ENCODE results near the gene ZNF462.

The ZNF462 gene

DNA sequence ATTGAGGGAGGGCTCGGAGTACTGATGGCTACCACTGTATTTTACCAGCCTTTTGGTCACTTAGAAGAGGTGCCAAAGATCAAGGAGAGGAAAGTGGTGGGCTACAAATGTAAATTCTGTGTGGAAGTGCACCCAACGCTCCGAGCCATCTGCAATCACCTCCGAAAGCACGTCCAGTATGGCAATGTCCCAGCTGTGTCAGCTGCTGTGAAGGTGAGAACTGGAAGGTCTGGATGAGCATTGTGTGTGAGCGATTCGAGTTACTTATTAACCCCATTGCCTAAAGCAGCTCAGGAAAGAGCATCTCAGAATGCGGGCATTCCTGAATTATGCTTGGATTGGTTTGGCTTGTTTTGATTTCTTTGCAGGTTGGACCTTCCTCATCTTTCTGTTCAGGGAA, 67.5 kb downstream of the ZNF462 start:
- no peak for DNase-seq

DNA sequence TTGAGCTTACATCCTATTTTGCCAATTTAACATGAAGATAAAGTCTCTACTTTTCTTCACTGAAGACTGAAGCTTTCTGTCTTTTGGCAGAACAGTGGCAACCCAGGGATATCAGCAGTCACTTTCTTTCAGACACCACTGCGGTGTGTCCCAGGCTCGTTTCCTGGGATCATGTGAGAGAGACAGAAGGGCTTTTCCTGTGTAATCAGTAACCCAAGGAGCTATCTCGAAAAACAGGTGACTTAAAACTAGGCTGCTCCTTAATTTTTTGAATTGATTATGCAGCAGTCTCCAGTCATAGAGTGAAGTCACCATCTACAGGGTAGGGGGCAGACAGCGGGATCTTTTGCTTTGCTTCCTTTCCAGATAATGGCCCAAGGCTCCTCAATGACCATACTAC, 68.5 kb downstream of the ZNF462 start:
- no peak for DNase-seq

DNA sequence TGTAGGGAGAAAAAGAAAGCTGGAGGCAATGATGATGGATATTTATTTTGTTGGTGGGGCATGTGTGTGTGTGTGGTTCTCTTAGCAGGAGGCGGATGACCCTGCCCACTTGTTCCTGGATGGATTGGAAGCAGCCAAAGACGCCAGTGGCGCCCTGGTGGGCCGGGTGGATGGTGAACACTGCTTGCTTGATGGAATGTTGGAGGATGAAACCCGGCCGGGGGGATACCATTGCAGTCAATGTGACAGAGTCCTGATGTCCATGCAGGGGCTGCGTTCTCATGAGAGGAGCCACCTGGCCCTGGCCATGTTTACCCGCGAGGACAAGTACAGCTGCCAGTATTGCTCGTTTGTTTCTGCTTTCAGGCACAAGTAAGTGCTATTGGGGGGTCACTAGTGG, 69.2 kb downstream of the ZNF462 start:
- DNase-seq: no peak

DNA sequence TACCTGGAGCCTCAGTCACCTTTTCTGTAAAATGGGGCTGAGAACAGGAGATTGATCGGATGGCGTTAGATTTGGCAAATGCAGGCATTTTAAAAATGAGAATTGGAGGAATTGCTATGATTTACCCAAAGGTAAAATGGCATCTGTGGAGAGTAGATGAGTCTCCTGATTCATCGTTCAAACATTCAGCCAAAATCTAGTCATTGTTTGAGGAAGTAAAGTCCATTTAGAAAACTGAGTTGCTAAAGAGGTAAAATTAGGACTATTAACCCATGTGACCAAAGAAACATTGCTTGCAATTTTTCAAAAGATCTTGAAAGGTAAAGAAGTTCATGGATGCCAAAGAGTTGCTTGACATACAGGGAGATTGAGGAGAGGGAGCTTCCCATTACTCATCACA, 69.7 kb downstream of the ZNF462 start:
- DNase-seq: no peak

GRCh38 chr9:106933470-106933869, 70.5 kb downstream of the ZNF462 start:
- no peak for DNase-seq

DNA sequence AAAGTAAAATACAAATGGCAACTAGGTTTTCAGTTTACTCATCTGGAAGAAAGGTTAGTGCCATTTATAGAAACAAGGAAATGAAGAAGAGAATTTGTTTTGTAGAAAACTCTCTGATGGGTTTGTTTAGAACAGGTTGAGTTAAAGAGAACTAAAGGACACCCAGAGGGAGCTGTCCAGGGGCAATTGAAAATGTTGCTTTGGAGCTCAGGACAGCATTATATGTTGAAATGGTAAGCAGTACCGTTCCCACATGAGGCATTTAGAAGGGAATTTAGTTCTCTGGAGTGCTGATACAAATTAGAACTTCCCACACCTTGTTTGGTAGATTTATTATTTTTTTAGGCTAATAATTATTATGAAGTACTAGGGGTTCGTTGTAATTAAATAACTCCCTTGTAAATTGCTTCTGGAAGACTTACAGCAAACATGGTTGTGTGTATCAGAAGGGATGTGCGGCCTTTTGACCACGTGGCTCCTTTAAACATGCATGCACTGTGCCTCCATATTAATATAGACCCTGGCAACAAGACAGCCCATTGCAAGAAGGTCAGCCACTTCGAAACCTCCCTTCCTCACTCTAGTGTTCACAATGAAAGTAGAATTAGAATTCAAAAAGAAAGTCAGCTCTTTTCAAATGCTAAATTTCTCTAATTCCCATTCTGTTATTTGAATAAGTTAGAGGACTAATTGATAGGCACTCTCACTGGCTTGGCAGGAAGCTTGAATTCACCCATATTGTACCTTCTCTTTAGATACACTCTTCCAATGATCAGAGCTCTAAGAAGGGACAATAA, 71.7 kb downstream of the ZNF462 start:
- no peak for DNase-seq

DNA sequence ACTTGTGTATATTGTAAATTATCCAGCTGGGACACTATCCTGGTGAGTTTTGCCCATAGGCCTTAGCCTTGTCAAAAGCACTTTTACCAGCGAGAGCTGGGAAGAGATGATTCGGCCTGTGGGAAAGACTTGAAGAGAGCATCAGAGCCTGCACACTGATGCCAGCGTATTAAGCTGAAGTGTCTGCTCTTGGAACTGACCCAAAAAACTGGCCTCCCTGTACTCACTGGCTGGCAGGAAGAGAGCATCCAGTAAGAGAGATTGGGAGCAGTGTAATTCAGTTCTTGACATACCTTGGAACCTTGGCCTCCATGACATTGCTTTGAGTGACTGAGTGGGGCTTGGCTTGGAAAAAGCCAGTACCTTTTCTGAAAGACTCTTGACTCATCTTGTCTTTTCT, 73.7 kb downstream of the ZNF462 start:
- DNase-seq: no peak

DNA sequence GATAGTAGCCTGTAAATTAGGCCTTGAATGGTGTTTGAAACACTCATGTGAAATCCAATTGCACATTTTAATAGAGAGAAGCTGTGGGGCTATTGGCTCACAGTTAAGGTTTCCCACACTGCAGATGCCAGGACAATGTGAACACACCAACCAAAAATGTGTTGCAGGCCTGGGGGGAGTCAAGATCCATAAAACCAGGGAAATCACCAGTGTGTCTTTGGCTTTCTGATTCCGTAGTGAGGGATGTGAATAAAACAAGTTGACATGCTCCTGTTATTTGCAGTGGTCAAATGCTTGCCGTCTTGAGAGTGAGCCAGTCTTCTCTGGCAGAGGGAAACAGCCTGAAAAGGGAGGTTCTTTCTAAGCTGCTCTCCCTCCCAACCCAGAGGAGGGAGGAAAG, 79.0 kb downstream of the ZNF462 start:
- DNase-seq: no peak

- DNase-seq: no peak
Observed at GRCh38 chr9:106945727-106946660, 83.0 kb downstream of the ZNF462 start.

GRCh38 chr9:106947106-106947900, 84.3 kb downstream of the ZNF462 start:
- DNase-seq: no peak

DNA sequence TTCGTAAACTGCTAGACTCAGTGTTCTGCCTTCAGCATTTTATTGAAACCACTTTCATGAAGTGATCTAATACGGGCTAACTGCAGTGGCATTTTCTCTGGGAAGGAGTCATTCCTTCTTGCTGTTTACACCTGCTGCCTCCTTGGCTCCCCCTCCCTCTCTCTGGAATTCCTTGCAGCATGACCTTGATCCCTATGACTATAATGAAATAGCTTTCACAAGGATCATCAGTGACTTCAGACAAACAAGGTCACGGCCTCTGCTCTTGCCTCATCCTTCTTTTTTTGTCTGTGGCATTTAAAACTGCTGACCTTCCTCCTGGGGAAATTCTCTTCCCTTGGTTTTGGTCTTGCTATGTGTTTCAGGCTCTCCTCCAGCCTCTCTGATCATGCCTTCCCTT, 90.2 kb downstream of the ZNF462 start:
- DNase-seq: no peak

- DNase-seq: no peak
Observed at GRCh38 chr9:106954558-106954957, 91.6 kb downstream of the ZNF462 start.

DNA sequence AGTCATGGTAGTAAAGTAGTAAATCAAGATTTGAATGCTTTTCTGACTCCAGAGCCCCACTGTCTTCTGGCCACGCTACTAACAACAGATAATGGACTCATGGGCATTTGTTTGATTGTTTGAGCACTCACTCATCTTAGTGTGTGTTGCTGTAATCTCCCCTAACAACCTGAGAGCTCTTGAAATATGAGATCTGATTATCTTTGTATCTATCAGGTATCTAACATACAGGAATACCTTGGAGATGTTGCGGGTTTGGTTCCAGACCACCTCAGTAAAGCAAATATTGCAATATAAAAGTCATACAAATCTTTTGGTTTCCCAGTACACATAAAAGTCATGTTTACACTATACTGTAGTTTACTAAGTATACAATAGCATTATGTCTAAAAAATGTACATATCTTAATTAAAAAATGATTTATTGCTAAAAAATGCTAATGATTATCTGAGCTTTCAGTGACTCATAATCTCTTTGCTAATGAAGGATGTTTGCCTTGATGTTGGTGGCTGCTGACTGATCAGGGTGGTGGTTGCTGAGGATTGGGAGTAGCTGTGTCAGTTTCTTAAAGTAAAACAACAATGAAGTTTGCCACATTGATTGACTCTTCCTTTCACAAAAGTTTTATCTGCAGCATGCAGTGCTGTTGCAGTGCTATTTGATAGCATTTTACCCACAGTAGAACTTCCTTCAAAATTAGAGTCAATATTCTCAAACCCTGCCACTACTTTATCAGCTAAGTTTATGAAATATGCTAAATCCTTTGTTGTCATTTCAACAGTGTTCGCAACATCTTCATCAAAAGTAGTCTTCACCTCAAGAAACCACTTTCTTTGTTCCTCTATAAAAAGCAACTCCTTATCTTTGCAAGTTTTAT, 92.2 kb downstream of the ZNF462 start:
- DNase-seq: no peak

DNA sequence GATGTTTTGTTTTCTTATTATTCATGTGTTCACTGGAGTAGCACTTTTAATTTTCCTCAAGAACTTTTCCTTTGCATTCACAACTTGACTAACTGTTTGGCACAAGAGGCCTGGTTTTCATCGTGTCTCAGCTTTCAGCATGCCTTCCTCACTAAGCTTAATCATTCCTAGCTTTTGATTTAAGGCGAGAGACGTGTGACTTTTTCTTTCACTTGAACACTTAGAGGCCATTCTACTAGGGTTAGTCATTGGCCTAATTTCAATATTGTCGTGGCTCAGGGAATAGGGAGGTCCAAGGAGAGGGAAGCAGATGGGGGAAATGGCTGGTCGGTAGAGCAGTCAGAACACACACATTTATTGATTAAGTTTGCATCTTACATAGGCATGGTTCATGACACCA, 94.0 kb downstream of the ZNF462 start:
- no peak for DNase-seq

DNA sequence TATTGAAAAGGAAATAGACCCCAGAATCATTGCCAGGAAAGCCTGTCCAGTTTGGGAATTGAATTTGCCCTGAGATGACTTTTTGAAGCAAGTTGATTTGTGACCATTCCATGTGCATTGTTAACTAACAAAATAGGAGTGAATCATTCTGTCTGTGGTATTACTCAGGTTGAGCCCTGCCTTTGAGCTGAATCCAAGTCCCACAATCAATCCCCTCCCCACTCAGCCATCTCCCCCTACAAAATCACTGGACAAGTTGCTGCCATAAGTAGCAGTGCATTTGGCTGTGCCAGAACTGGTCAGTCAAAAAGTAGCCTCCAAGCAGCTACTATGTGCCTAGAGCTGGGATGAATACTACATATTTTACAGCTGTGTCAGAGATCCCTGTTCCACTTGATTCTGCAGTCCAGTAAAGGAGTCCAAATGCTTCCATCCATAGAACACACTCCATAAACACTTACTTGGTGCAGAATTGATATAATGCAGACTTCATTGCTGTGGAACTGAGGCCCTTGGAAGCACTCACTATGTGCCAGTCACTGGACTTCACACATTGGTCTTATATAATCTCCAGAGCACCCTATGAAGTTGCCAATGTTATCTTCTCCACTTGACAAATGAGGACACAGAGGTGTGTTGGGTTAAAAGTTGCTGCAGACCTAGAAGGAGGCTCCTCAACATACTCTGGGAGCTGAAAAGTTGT, 96.1 kb downstream of the ZNF462 start:
- no peak for DNase-seq

GRCh38 chr9:106960258-106960657, 97.3 kb downstream of the ZNF462 start:
- DNase-seq: no peak

DNA sequence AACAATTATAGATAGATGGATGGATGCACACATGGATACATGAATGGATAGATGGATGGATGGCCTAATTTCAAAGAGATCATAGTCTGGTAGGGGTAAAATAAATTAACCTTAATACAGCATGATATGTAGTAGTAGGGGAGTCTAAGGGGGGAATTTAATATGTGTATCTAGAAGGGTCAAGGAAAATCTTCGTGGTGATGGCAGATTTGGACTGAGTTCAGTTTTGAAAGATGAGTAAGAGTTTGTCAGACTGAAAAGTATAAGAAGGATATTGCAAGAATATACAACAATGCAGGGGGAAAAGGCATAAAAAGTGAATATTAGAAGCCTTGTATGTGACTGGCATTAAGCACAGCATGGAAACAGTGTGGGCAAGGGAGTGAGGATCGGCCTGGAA, 98.7 kb downstream of the ZNF462 start:
- DNase-seq: no peak

- DNase-seq: no peak
Observed at GRCh38 chr9:106962122-106962521, 99.2 kb downstream of the ZNF462 start.

GRCh38 chr9:106962615-106963363, 99.8 kb downstream of the ZNF462 start:
- DNase-seq: no peak

- DNase-seq: no peak
Observed at GRCh38 chr9:106963684-106964083, 100.7 kb downstream of the ZNF462 start.

DNA sequence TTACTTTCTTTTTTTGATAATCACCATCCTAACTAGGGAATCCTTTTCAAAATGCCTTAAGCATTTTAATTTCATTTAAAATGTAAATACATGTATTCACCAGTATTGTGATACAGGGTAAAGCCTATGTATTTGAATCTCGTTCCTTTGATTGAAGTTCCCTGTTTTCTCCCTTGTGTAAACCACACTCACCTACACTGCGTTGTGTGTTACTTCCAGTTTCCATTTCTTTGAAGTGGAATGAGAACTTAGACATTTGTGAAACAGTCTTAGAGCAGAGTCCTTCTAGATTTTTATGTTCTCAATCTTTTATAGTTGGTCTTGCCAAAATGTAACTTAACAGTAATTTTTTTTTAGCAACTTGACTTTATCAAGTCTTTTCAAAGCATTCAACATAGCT, 101.4 kb downstream of the ZNF462 start:
- DNase-seq: no peak

Measured in stimulated activated CD4-positive, alpha-beta T cell treated with anti-CD3 and anti-CD28 coated beads, Interleukin-2, amount 100 ng/mL, for 48 hours (primary cell).